GM13977 (cell line): ENCODE measurements around the gene CDSN.

ENCODE experiments used
- DNase-seq: peaks from one replicate; pipeline ENCODE4 v3.0.0; 2012; ENCODE audit warnings: low spot score
- in situ Hi-C: fragments of 300-500 bp; cut with MboI; formaldehyde crosslinking; loops from one replicate; pipeline ENCODE4 v1.12.0; 2022; ENCODE audit warnings: low sequenced_read_pairs, low pct_unique_long_range_greater_than_20kb, mixed read lengths, inconsistent platforms; ENCODE audit not compliant: unreplicated experiment
- TF ChIP-seq, protein P1 (sequence below): IDR thresholded peaks from 2 replicates; pipeline ENCODE4 v1.5.1; 2012; ENCODE audit warnings: mild to moderate bottlenecking, control low read depth; ENCODE audit not compliant: insufficient read depth; ENCODE audit errors: extremely low read depth, missing control alignments

CDSN gene

DNA sequence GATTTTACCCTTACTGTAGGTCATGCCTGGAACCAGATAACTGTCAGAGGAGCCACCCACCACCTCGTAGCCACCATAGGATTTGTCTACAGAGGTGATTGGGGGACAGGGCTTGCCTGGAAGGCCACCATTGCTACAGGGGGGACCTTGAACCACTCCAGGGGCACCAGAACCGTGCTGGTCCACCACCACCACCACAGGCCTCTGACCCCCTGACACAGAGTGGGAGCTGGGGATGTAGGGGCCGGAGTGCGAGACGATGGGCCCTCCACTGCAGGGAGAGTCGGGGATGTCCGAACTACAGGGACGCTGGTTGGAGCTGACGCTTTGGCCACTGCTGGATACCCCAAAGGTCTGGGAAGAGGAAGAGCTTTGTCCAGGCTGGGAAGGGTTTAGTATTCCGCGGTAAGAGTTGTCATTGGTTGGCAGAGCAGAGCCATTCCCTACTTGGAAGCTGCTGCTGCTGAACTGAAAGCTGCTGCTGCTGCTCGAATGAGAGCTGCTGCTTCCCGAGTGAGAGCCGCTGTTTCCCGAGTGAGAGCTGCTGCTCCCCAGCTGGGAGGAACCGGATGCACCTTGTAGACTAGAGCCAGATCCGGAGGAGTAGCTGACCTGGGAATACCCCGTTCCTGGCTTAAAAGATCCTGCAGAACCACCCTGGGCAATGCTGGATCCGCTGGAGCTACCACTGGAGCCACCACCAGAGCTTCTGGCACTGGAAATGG, 3.4 kb downstream of the CDSN start:
- DNase-seq = no peak
- in situ Hi-C loops = no loop called here
- TF ChIP-seq, protein P1, sequence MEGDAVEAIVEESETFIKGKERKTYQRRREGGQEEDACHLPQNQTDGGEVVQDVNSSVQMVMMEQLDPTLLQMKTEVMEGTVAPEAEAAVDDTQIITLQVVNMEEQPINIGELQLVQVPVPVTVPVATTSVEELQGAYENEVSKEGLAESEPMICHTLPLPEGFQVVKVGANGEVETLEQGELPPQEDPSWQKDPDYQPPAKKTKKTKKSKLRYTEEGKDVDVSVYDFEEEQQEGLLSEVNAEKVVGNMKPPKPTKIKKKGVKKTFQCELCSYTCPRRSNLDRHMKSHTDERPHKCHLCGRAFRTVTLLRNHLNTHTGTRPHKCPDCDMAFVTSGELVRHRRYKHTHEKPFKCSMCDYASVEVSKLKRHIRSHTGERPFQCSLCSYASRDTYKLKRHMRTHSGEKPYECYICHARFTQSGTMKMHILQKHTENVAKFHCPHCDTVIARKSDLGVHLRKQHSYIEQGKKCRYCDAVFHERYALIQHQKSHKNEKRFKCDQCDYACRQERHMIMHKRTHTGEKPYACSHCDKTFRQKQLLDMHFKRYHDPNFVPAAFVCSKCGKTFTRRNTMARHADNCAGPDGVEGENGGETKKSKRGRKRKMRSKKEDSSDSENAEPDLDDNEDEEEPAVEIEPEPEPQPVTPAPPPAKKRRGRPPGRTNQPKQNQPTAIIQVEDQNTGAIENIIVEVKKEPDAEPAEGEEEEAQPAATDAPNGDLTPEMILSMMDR = no peak

DNA sequence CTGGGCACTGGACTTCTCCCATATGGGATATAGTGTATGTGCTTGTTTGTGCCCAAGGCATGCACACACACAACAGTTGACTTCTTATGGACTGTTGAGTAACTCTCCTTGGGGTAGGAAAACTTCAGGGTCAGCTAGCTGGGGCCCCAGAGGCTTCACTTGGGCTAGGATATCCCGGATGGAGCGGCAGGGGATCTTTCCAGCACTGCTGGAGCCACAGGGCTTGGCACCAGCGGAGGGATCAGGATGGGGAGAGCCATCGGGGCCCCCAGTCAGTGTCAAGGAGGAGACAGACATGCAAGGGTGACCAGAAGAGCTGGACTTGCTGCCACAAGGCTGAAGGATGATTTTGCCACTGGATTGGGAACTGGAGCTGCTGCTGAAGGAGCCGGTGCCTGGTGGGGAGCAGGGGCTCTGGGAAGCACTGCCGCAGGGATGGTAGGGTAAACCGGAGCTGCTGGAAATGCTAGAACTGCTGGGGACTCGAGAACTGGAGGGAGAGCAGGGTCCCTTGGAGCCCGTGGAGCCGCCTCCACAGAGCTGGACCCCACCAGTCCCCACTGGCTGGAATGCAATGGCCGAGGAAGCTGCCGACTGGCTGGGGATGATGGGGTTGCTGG, 4.2 kb downstream of the CDSN start:
- in situ Hi-C loops = no loop called here
- TF ChIP-seq, protein P1 = no peak
- DNase-seq = no peak

DNA sequence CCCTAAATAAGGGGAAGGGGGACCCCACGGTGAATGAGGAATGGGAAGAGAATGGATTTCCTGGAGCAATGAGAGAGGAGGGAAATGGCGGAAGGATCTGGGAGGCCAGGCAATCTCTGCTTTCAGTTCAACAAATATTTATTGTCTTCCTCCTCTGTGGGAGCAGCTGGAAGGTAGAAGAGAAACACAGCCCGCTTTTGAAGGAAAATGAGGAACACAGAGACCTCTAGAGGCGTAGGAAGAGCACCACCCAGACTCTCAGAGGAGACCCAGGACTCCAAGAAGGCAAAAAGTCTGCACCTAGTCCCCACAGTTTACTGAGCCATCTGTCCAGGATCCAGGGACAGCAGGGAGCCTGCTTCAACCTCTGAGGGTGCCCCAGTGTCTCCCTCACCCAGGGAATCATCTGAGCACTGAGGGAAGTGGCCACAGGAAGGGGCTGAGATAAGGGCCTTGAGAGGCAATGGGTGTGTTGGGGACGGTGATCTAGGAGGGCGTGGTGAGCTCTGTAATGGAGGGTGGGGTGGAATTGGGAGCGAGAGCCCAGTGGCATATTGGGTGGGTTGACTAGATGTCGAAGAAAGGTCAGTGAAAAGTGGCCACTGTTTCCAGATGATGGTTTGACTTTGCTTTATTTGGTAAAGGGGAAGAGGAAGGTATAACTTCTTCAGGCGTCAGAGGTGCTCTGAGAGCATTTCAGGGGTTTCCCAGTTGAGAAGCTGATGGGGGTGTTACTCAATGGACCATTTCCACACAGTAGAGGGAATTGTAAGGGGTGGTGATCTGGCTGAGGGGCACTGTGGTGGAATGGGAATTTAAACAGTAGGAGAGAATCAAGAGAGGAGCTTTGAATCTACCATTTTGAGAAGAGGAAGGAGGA, 5.0 kb downstream of the CDSN start:
- TF ChIP-seq, protein P1 = peak; percentile 12
- in situ Hi-C loops = no loop called here
- DNase-seq = no peak

DNA sequence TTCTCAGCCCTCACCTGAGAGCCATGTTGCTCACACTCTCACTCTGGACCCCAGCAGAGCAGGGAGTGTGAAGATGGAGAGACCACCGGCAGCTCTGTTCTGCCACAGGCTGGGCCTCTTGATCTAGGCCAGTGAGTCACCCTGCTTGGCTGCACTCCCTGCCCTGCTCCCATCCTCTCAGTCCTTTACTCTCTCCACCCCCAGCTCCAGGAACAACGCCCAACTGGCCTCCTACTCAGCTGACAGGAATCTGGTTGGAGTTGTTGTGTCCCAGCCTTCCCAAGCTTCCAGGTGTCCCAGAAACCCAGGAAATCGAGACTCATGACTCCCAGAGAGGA, 5.7 kb downstream of the CDSN start, which contains the start of gene PSORS1C1:
TSS of gene PSORS1C1 (plus strand) at position 260 of the 338 bp plus-strand sequence. CDS start 14,833 bp downstream, outside the sequence.
- in situ Hi-C loops = no loop called here
- TF ChIP-seq, protein P1 = no peak
- DNase-seq = no peak

DNA sequence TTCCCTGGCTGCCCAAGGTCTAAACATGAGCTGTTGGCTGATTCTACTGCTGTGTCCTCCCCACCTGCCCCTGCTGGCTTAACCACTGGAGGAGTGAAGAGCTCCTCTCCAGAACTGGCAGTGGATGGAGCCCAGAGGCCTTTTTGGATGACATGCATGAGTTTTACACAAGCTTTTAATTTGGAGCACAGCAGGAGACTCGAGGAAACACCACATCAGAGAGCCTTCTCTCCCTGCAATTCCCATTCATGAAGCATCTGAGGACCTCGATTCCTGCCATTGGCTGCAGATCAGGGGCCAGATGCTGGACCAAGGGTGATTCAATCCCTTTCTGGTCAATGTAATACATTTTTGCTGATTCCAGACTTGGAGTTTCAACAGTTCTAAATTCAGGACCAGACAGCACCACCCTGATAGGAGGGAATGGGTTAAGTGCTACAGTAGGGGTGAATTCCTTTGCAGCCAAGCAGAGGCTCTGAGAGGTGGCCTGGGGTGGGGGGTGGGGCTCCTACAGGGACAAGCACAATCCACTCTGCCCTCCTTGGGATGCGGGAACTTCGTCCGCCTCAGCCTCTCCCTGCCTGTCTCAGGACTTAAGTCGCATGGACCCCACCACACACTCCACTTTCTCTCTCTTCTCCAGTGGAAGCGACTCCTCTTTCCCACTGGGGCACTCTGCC, 6.2 kb downstream of the CDSN start:
- DNase-seq = no peak
- TF ChIP-seq, protein P1 = no peak
- in situ Hi-C loops = no loop called here

DNA sequence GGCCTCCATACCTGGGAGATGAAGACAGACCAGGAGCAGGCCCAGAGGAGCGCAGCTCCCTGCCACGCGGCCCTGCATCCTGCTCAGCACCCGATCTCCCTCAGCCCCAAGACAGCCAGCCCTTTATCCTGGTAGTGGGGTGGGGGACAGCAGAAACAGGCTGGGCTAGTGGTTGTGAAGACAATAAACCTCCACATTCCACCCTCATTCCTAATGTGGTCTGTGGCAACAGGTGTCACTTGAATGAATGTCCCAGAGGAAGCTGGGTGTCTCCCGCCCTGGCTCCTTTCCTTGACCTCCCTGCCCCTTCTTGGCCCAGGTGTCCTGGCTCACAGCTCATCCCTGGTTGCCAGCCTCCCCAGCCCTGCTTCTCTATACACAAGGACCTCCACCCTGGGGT, 7.8 kb downstream of the CDSN start, which contains the start of gene C6orf15:
TSS of gene C6orf15 (minus strand) at position 98 of the 400 bp plus-strand sequence. CDS start at position 78, 20 bp downstream.
- TF ChIP-seq, protein P1 = no peak
- DNase-seq = no peak
- in situ Hi-C loops = no loop called here
